HL-60 (cell line): ENCODE data around the gene PCGF2.

ENCODE experiments used
- DNase-seq, 2 experiments: peaks; one replicate each; pipeline ENCODE4 v3.0.0-alpha.2; 2010 to 2020; ENCODE audit warnings: low read depth in 1 of 2, low spot score in 1 of 2
- H3K27ac ChIP-seq: fragments of 250-450 bp; sonication (Bioruptor Pico); replicated peaks from 2 replicates; pipeline ENCODE4 v1.5.1; 2020; ENCODE audit warnings: mild to moderate bottlenecking, moderate library complexity
- H3K27me3 ChIP-seq: fragments of 250-450 bp; sonication (Bioruptor Pico); 2 replicates; pipeline ENCODE4 v1.5.1; 2021; ENCODE audit warnings: mild to moderate bottlenecking, moderate library complexity; ENCODE audit not compliant: insufficient read depth, poor library complexity, severe bottlenecking
- H3K4me3 ChIP-seq: replicated peaks from 2 replicates; pipeline ENCODE4 v1.5.1; 2011; ENCODE audit warnings: mild to moderate bottlenecking, control low read depth, low read length; ENCODE audit not compliant: insufficient read depth
- CTCF ChIP-seq: IDR thresholded peaks from one replicate; pipeline ENCODE4 v1.5.1; 2011; ENCODE audit warnings: low read length, control low read depth, inconsistent platforms; ENCODE audit not compliant: insufficient read depth
- GABPA ChIP-seq: IDR thresholded peaks from 2 replicates; pipeline ENCODE4 v1.6.1; 2012; ENCODE audit warnings: low read depth
- POLR2AphosphoS5 ChIP-seq: IDR thresholded peaks from 2 replicates; pipeline ENCODE4 v1.6.1; 2012; ENCODE audit warnings: low read depth
- REST ChIP-seq: IDR thresholded peaks from 2 replicates; pipeline ENCODE4 v1.6.1; 2012; ENCODE audit warnings: low read depth; ENCODE audit not compliant: insufficient replicate concordance
- SPI1 ChIP-seq: IDR thresholded peaks from 2 replicates; pipeline ENCODE4 v1.6.1; 2012; ENCODE audit warnings: low read depth, mild to moderate bottlenecking, borderline replicate concordance

Gene PCGF2

GRCh38 chr17:38724337-38724988, 23.7 kb downstream of the PCGF2 start:
- TF ChIP-seq GABPA (no peak), POLR2AphosphoS5 (no peak), CTCF (no peak), SPI1 (no peak), REST (no peak)
- H3K27ac ChIP-seq, result no peak overlapping the region
- no peak overlapping the region for H3K4me3 ChIP-seq
- no peaks in the 10 kb centered on the region for H3K27me3 ChIP-seq
- no peak for DNase-seq

- TF ChIP-seq GABPA (no peak), CTCF (no peak), REST (no peak), SPI1 (no peak), POLR2AphosphoS5 (no peak)
- DNase-seq, result no peak
- no peaks in the 10 kb centered on the region for H3K27me3 ChIP-seq
- no peak overlapping the region for H3K27ac ChIP-seq
- no peak overlapping the region for H3K4me3 ChIP-seq
Measured at GRCh38 chr17:38721802-38722201, 26.3 kb downstream of the PCGF2 start.

- Histone ChIP-seq H3K27ac (no peak overlapping the region), H3K4me3 (no peak overlapping the region), H3K27me3 (no peaks in the 10 kb centered on the region)
- no peak for DNase-seq
- TF ChIP-seq GABPA (no peak), REST (no peak), POLR2AphosphoS5 (no peak), SPI1 (no peak)
Measured at GRCh38 chr17:38720941-38721340, 27.2 kb downstream of the PCGF2 start.
